Natural killer cell treated with Interleukin-12 subunit alpha and Interleukin-12 subunit beta and Interleukin-15 and Interleukin-18, amount 100 ng/mL, for 72 hours (primary cell): ENCODE results near the gene FAM76A. TPM values are rescaled to one million over a fixed set of nuclear protein-coding genes. Genes with fewer than 3 reads are reported as not detected.
"Not testable (repeated sequence)": the region's sequence is repeated elsewhere in the genome, so short reads cannot be mapped to it uniquely, and the experiment has no call there.

Experiments used
- ATAC-seq, 2 donors: fragments of 150-1000 bp; cut with Tn5 transposase in 1 of 2; sonication (Bioruptor Pico), chemical (Tn5 transposase) in 1 of 2; 2 replicates each; pipeline ENCODE4 v1.10.0; 2021
- DNase-seq: peaks from one replicate; pipeline ENCODE4 v3.0.0; 2022; ENCODE audit warnings: low spot score
- H3K27ac Mint-ChIP-seq, 2 donors: 1 replicate in 1 of 2; 2 replicates in 1 of 2; pipeline ENCODE4 v1.8.0; 2022; ENCODE audit warnings: mixed read lengths in 2 of 2, mild to moderate bottlenecking in 1 of 2, moderate library complexity in 1 of 2
- H3K27me3 Mint-ChIP-seq, 2 donors: 1 replicate in 1 of 2; 2 replicates in 1 of 2; pipeline ENCODE4 v1.8.0; 2022; ENCODE audit warnings: mixed read lengths in 2 of 2
- H3K36me3 Mint-ChIP-seq: one replicate; pipeline ENCODE4 v1.8.0; 2022; ENCODE audit warnings: mixed read lengths
- H3K4me1 Mint-ChIP-seq, 2 donors: 1 replicate in 1 of 2; 2 replicates in 1 of 2; pipeline ENCODE4 v1.8.0; 2022; ENCODE audit warnings: low read depth in 2 of 2, mixed read lengths in 2 of 2, mild to moderate bottlenecking in 1 of 2
- H3K4me3 Mint-ChIP-seq: one replicate; pipeline ENCODE4 v1.8.0; 2022; ENCODE audit warnings: mixed read lengths
- H3K9me3 Mint-ChIP-seq: 2 replicates; pipeline ENCODE4 v1.8.0; 2022; ENCODE audit warnings: mixed read lengths
- total RNA-seq, 2 donors: library from RNA; stranded (reverse); gene quantifications; one replicate each; pipeline ENCODE4 v1.2.3, GENCODE V29; 2022

FAM76A gene
- total RNA-seq, 2 donors from 2014 or later: 9.4 to 11.4 TPM

DNA sequence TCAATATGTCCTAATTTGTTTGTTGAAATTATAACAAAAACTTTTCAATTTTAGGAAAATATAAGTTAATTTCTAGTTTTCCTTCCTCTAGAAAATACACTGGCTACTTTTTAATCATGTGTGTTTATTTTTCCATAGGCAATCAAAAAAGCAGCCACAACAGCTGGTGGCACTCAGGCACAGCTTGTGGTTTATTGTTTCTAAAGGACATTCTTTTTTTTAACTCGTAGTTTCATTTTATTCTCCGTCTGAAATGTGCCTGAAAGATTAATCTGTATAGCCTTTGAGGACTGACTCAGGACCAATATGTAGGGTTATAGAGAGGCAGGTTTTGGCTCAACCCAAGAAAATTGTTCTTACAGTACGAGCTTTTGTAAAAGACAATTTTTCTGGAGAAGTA lies 26.6 kb downstream of the FAM76A start:
- no peaks in the 10 kb centered on the region for H3K9me3 Mint-ChIP-seq
- peaks cover 8% of the 10 kb centered on the region for H3K36me3 Mint-ChIP-seq
- no peaks in the 10 kb centered on the region for H3K4me1 Mint-ChIP-seq
- no peak for ATAC-seq
- H3K27me3 Mint-ChIP-seq: no peaks in the 10 kb centered on the region
- H3K27ac Mint-ChIP-seq: no peak overlapping the region
- H3K4me3 Mint-ChIP-seq: no peak overlapping the region
- DNase-seq: no peak

- Mint-ChIP-seq H3K9me3 (no peaks in the 10 kb centered on the region), H3K4me3 (no peak overlapping the region)
Observed at GRCh38 chr1:27755286-27755685, 29.5 kb downstream of the FAM76A start.

DNA sequence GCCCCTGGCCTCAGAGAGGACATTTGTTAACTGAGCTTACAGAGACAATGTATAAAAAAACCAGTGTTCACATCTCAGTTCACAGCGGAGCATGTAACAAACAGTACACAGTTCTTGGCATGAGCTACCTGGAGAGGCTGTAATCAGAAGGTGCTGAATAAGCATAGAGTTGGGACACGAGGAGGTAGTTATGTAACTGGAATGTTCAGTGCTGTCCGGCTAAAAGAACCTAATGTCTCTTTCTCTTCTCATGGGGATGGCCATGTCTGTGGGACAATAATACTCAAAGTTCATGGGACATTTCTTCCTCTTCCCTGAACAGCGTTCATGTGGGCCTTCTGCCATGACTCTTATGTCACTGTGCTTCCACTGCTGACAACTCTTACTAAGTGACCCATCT lies 30.1 kb downstream of the FAM76A start:
- no peaks in the 10 kb centered on the region for H3K9me3 Mint-ChIP-seq
- DNase-seq: no peak
- H3K27ac Mint-ChIP-seq: no peak overlapping the region
- H3K4me3 Mint-ChIP-seq: no peak overlapping the region
- ATAC-seq: no peak
- H3K27me3 Mint-ChIP-seq: no peaks in the 10 kb centered on the region
- peaks cover 10% of the 10 kb centered on the region for H3K36me3 Mint-ChIP-seq
- H3K4me1 Mint-ChIP-seq: no peaks in the 10 kb centered on the region

More at GRCh38 chr1:27755286-27755685, 29.5 kb downstream of the FAM76A start:
- no peak for ATAC-seq
- H3K36me3 Mint-ChIP-seq: peaks cover 8% of the 10 kb centered on the region
- no peak overlapping the region for H3K27ac Mint-ChIP-seq
- H3K27me3 Mint-ChIP-seq: no peaks in the 10 kb centered on the region
- no peak for DNase-seq
- H3K4me1 Mint-ChIP-seq: no peaks in the 10 kb centered on the region

- H3K27me3 Mint-ChIP-seq: no peaks in the 10 kb centered on the region
- DNase-seq (no peak), ATAC-seq (no peak)
- H3K4me1 Mint-ChIP-seq: no peaks in the 10 kb centered on the region
- peaks cover 10% of the 10 kb centered on the region for H3K36me3 Mint-ChIP-seq
- no peak overlapping the region for H3K4me3 Mint-ChIP-seq
- no peaks in the 10 kb centered on the region for H3K9me3 Mint-ChIP-seq
- no peak overlapping the region for H3K27ac Mint-ChIP-seq
Observed at GRCh38 chr1:27759236-27759635, 33.5 kb downstream of the FAM76A start.

- H3K27ac Mint-ChIP-seq: peak overlapping the region in 1 of 2 donors; percentile 4
- H3K36me3 Mint-ChIP-seq: peaks cover 10% of the 10 kb centered on the region
- DNase-seq (no peak), ATAC-seq (no peak)
- no peaks in the 10 kb centered on the region for H3K9me3 Mint-ChIP-seq
- H3K27me3 Mint-ChIP-seq: no peaks in the 10 kb centered on the region
- H3K4me1 Mint-ChIP-seq: no peaks in the 10 kb centered on the region
- no peak overlapping the region for H3K4me3 Mint-ChIP-seq
Observed at GRCh38 chr1:27760426-27760825, 34.7 kb downstream of the FAM76A start.

GRCh38 chr1:27762033-27762432 lies 36.3 kb downstream of the FAM76A start:
- no peak overlapping the region for H3K4me3 Mint-ChIP-seq
- H3K36me3 Mint-ChIP-seq: peaks cover 10% of the 10 kb centered on the region
- H3K27me3 Mint-ChIP-seq: no peaks in the 10 kb centered on the region
- DNase-seq (no peak), ATAC-seq (no peak)
- no peaks in the 10 kb centered on the region for H3K4me1 Mint-ChIP-seq
- no peak overlapping the region for H3K27ac Mint-ChIP-seq
- no peaks in the 10 kb centered on the region for H3K9me3 Mint-ChIP-seq

- Mint-ChIP-seq H3K9me3 (no peaks in the 10 kb centered on the region), H3K36me3 (peaks cover 6% of the 10 kb centered on the region), H3K4me3 (no peak overlapping the region), H3K27ac (no peak overlapping the region), H3K4me1 (no peaks in the 10 kb centered on the region), H3K27me3 (no peaks in the 10 kb centered on the region)
- ATAC-seq (no peak), DNase-seq (no peak)
Observed at GRCh38 chr1:27763358-27763757, 37.6 kb downstream of the FAM76A start.

DNA sequence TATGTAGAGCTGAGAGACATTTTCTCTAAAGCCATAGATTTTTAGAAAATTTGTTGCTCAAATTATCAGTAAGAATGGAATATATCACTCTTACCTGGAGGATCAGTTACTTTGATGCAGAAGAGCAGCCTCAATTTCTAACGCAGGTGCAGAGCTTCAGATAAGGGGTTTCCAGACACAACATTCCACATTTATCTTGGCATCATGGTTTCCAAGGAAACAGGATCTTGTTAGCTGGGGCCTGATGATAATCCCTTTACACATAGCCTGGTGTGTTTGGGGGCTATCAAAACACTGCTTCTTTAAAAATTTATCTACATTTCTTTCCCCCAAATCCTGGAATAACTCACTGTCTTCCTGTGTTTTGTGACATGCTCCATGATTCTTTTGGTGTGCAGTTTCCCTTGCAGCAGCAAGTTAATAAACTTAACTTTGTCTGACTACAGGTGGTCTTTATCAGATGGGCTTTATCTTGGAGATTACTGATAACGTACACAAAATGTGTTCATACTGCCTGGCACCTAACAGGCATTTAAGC lies 44.6 kb downstream of the FAM76A start:
- H3K4me1 Mint-ChIP-seq: peaks cover 9 to 18% of the 10 kb centered on the region in 2 donors
- H3K4me3 Mint-ChIP-seq: no peak overlapping the region
- H3K27me3 Mint-ChIP-seq: no peaks in the 10 kb centered on the region
- no peaks in the 10 kb centered on the region for H3K9me3 Mint-ChIP-seq
- peaks cover 6% of the 10 kb centered on the region for H3K36me3 Mint-ChIP-seq
- DNase-seq (no peak), ATAC-seq (no peak)
- H3K27ac Mint-ChIP-seq: no peak overlapping the region

DNA sequence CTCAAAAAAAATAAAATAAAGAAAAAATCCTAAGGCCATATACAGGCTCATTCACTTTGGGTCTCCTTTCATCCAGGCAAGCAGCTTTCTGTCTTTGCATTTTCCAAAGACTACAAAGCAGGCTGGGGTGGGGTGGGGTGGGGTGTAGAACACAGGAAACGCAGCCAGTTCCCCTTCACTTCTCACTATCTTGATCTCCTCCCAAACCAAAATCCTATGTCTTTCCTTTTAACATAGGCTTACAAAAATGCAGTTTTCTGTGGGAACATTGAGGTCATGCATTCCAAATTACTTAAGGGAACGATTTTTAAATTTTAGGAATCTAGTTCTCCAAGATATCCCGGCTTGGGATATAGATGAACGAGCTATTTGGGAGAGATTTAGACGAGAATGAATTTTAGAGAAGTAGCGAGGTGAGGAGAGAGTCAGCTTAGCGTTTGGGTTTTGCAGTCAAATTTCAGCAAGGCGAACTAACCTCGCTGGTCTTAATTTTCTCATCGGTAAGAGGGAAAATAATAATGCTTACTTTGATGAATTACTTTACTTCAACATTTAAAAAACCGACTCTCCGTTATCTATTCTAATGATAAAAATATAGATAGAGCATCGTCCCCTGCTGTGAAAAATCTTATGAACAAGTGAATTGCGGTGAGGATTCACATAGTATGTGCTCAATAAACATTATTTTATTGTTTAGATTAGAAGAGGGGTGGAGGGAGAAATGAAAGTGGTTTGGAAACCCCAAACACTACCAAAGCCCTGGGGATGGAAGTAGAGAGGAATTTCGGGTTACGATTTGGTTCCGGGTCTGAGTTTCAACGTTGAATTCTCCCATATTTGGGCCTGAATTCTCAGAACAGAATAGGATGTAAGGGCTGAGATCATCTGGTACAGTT lies 46.5 kb downstream of the FAM76A start:
- Mint-ChIP-seq H3K9me3 (no peaks in the 10 kb centered on the region), H3K4me1 (peaks cover 20 to 32% of the 10 kb centered on the region in 2 donors), H3K27me3 (no peaks in the 10 kb centered on the region), H3K27ac (peak overlapping the region; percentile 99), H3K4me3 (peak overlapping the region; percentile 94), H3K36me3 (peaks cover 19% of the 10 kb centered on the region)
- DNase-seq: no peak
- no peak for ATAC-seq

- Mint-ChIP-seq H3K27ac (peak within 1 kb of the TSS; percentile 99), H3K27me3 (no peaks in the 10 kb centered on the region), H3K9me3 (no peaks in the 10 kb centered on the region), H3K36me3 (peaks cover 19% of the 10 kb centered on the region), H3K4me3 (peak within 1 kb of the TSS; percentile 94), H3K4me1 (peaks cover 23 to 33% of the 10 kb centered on the region in 2 donors)
- ATAC-seq: peak; percentile 98 to 99
- peak; percentile 99 for DNase-seq
Observed at GRCh38 chr1:27772932-27773825, 47.4 kb downstream of the FAM76A start, which contains the start of gene STX12. STX12 (plus strand) TSS chr1:27773219; CDS start chr1:27773308, 89 bp downstream.

- peak overlapping the region; percentile 99 for H3K27ac Mint-ChIP-seq
- H3K9me3 Mint-ChIP-seq: no peaks in the 10 kb centered on the region
- ATAC-seq (peak in 1 of 2 donors; percentile 6), DNase-seq (no peak)
- peaks cover 24 to 33% of the 10 kb centered on the region in 2 donors for H3K4me1 Mint-ChIP-seq
- H3K36me3 Mint-ChIP-seq: peaks cover 19% of the 10 kb centered on the region
- no peaks in the 10 kb centered on the region for H3K27me3 Mint-ChIP-seq
- peak overlapping the region; percentile 94 for H3K4me3 Mint-ChIP-seq
Observed at GRCh38 chr1:27773826-27774445, 48.2 kb downstream of the FAM76A start.

DNA sequence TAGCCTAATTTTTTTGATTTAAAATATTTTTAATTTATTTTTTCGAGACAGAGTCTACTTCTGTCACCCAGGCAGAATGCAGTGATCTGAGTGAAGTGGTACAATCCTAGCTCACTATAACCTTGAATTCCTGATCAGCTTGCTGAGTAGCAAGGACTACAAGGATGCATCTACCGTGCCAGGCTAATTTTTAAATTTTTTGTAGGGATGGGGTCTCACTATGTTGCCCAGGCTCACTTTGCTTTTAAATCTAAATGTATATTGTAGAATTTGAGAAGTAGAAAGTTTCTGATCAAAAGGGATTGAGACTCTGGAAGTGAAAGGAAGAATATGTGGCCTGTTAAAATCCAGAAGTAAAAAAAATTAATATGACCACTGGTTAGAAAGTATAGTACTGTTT lies 48.9 kb downstream of the FAM76A start:
- Mint-ChIP-seq H3K27ac (peak overlapping the region; percentile 99), H3K27me3 (no peaks in the 10 kb centered on the region), H3K36me3 (peaks cover 19% of the 10 kb centered on the region), H3K9me3 (no peaks in the 10 kb centered on the region), H3K4me3 (peak overlapping the region; percentile 22), H3K4me1 (peaks cover 27 to 33% of the 10 kb centered on the region in 2 donors)
- DNase-seq: no peak
- no peak for ATAC-seq

GRCh38 chr1:27775336-27775735 lies 49.6 kb downstream of the FAM76A start:
- not testable (repeated sequence) for H3K9me3 Mint-ChIP-seq, H3K4me3 Mint-ChIP-seq, DNase-seq, H3K27me3 Mint-ChIP-seq, ATAC-seq
- Mint-ChIP-seq H3K4me1 (peaks cover 28 to 33% of the 10 kb centered on the region in 2 donors), H3K36me3 (peaks cover 19% of the 10 kb centered on the region), H3K27ac (peak overlapping the region in 1 of 2 donors; percentile 11)
